Dermis blood vessel endothelial cell (primary cell): ENCODE measurements around the gene MAPT. TPM values are rescaled to one million over a fixed set of nuclear protein-coding genes. Genes with fewer than 3 reads are reported as not detected.
"Not testable (repeated sequence)": the region's sequence is repeated elsewhere in the genome, so short reads cannot be mapped to it uniquely, and the experiment has no call there.

ENCODE experiments used
- DNase-seq: peaks from one replicate; pipeline ENCODE4 v3.0.0; 2010
- total RNA-seq: library from RNA; depleted of rRNA; stranded (reverse); fragments of >200 nt; gene quantifications from 2 replicates; pipeline ENCODE4 v1.2.3, GENCODE V29; 2014

Gene MAPT
- total RNA-seq, 1 donor from 2014 or later, result under 0.01 TPM

DNA sequence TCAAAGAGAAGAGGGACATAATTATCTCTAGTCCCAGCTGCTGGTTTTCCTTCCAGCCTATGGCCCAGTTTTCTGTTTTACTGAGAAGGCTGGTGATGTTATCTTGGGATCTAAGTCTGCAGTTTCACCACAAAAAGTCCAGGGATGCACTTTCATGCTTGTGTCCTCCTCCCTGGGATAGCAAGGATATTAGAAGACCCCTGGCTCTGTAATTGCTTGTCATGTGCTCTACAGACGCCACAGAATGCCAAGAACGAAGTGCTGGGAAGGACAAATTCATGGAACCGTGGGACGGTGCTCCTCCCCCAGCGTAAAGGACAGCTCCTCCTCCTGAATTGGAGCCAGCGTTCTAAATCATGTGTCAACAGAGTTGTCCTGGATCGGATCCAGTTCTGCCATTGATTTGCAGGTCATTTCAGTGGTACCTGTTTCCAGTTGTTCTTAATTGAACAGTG lies 8.6 kb downstream of the MAPT start:
- no peak for DNase-seq

DNA sequence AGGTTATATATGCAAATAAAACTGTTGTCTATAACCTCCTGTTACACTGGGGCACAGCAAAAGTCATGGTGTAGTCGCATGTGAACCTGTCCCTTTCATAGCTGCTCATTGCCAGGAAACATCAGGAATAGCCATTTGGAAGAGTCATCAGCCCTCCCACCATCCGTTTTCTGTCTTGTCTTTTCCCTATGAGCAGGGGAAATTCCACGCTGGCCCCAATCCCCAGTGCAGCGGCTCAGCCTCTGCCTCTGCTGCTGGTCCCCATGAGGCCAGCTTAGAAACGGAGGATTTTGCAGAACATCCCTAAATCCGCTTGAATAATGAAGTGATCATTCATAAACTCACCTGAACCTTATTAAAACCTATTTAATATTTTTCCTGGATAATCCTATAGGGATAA lies 10.5 kb downstream of the MAPT start:
- no peak for DNase-seq

DNA sequence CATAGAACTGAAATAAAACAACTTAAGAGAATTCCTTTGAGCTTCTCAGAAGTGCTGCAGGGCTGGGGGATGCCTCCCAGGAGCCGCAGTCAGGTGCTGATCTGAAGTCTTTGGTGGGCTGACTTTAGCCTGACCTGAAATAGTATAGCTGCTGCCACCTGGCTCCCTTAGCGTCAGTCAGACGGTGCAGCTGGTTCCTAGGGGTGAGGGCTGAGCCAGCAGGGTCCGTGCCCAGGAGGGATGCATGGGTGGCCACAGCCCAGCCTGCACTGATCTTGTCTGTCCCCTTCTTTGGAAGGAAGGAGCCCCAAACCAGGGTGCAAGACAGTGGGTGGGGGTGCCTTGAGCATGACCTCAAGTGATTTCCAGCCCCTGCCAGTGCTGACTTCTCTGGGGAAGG lies 11.5 kb downstream of the MAPT start:
- DNase-seq, result no peak

DNA sequence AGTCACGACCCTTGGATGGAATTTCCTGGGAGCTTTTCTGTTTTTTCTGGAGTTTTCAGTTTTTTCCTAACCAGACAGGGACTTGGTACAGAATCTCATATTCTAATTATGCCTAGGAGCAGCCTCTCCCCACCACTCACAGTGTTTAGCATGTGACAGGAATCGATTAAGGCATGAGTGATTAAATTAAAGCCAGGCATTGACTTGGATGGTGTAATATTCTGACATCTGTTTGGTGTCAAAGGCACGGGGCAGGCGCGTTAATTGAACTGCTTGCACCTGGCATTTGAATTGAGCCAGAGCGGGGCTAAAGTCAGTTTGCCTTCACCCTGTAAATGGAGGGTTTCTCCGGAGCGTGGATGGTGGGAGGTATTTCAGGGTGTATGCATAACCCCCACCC lies 11.9 kb downstream of the MAPT start:
- no peak for DNase-seq

DNA sequence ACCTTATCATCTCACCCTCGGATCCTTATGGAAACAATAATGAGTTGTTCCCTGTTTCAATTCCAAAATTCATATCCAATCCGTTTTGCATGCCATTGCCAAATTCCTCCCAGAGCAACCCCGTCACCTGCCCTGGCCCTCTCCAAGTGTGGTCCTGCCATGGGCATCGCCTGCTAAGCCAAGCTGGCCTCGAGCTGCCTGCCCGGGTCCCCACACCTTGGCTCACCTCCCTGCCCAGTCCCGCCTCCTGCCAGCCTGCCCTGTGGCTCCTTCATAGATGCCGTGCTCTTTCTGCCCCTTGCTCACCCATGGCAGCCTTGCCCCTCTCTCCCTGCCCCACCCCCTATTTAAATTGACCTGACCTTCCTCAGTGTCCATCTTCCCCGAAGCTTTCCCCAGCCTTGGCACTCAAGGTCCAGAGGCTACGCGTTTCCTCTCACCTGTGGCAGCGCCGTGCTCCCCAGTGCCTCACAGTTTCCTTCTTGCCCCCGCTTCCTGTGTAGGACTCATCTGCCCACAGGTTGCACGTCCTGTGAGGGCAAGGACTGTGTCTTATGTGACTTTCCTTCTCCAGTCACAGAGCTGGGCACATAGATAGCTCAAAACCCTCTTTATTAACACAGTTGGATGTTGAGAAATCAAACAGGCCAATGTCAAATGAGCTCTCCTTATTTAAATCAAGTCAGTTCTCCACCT lies 12.7 kb downstream of the MAPT start:
- DNase-seq, result no peak

DNA sequence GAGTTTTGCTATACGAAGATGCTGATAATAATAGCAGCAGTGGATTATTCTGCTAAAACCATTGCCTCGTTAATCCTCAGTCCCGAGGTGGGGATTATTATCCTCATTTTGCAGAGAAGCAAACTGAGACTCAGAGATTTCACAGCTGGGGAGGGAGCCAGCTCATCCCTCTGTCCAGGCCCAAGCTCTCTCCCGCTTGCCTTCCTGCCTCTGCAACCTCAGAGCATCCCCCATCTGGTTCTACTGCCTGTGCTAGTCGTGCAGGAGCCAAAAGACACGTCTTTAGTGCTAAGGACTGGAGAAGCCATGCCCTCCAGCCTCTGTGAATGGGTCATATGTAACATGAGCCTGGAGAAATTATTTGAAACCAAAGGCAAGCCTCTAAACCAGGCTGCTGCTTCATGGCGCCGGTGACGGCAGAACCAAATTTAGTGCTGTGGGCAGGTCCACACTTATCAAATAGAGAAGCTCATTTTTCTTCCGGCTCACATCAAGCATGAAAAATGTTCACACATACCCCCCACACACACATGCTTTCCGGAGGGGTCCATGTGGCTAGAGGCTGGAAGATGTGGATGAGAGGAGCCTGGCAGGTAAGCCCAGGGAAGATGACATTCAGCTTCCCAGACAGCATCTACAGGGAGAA lies 13.5 kb downstream of the MAPT start:
- DNase-seq, result no peak

DNA sequence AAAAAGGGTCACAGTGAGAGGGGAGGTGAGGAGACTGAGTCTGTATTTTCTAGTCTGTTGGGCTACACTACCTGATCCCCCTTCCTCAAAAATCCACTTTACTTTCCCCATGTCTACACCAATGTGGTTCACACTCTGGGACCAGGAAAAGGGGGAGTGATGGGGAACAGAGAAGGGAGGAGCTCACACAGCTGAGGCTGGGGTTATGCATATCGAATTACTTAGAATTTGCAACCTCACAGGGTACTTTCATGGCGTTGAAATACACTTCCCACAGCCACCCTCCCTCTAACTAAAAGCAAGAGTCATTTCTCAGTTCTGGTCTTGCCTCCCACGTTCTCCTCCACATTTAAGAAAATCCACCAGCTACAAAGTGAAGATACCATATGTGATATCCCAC lies 14.1 kb downstream of the MAPT start:
- no peak for DNase-seq

DNA sequence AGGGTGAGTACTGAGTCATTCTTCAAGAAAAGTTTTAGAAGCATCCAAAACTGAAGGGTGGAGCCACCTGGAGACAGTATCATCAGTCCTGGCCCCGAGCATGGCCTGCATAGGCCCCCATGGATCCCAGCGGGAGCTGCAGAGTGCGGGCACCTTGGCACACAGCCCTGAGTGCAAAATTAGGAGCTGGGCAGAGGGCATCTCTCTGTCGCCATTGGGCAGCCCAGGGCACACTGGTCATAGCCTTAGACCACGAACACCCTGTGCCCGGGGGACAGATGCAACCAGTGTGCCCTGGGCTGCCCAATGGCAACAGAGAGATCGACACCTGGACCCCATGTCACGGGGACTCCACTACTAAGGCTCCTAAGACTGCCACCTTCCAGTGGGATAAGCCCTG lies 14.6 kb downstream of the MAPT start:
- DNase-seq, result no peak

DNA sequence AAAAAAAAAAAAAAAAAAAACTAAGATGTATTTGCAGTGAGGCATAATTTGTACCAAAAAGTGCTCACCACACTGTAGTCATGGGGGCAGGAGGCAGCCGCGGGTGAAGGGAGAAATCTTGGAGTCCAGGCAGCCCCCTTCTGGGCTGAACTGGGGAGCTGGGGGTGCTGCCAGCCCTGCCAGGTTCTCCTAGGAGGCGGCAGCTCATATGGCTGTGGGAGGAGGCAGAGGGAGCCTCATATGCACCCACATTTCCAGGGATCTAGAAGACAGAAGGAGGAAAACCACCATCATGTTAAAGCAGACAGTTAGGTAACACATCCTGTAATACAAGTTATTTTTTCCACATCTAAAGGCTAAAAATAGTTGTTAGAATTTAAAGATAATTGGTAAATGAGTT lies 16.3 kb downstream of the MAPT start:
- DNase-seq, result no peak

DNA sequence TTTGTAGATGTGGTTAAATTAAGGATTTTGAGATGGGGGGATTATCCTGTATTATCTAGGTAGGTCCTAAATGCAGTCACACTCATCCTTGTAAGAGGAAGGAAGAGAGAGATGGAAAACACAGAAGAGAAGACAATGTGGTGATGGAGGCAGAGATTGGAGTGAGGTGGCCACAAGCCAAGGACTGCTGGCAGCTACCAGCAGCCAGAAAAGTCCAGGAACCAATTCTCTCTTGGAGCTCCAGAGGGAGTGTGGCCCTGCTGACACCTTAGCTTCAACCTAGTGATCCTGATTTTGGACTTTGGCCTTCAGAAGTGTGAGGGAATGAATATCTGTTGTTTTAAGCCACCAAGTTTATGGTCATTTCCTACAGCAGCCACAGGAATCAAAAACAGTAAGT lies 18.0 kb downstream of the MAPT start:
- DNase-seq, result no peak

DNA sequence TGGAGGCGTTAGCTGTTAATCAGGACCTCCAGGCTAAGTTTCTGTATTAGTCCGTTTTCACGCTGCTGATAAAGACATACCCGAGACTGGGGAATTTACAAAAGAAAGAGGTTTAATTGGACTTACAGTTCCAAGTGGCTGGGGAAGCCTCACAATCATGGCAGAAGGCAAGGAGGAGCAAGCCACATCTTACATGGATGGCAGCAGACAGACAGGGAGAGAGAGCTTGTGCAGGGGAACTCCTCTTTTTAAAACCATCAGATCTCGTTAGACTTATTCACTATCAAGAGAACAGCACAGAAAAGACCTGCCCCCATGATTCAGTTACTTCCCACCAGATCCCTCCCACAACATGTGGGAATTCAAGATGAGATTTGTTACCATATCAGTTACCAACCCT lies 18.7 kb downstream of the MAPT start:
- not testable (repeated sequence) for DNase-seq

DNA sequence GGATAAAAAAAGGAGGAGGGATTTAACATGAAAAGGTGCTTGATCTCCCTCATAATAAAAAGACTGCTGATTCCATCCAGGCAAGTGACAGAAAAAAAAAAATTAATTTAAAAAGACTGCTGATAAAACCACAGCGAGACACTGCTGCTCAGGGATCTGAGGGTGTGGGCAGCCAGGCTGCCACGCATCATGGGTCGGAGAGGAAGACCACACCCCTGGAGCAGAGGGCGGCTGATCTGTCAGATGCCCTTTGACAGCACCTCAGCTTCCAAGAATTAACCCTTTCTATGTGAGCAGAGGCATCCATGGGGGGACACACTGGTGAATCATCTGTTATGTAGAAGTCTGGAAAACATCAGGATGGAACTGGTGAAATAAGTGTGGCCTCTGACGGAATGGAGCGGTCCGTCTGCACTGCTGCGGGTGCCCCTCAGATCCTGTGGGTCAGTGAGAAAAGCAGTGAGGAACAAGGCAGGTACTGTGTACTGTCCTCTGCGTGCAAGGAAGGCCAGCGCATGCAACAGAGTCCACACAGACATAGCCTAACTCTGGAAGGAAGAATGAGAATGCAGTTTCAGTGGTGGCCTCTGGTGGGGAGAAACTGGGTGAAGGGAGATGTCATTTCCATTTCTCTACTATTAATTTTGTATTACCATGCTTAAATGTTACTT lies 19.8 kb downstream of the MAPT start:
- DNase-seq, result no peak

DNA sequence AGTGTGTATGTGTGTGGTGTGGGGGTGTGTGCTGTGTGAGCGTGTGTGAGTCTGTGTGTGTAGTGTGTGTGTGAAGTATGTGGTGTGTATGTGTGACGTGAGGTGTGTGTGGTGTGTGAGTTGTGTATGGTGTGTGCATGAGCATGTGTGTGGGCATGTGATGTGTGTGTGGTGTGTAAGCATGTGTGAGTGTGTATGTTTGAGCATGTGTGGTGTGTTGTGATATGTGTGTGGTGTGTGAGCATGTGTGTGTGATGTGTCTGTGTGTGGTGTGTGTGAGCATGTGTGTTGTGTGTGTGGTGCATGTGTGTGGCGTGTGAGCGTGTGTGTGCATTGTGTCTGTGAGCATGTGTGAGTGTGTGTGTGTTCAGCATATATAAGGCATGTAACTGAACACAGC lies 20.9 kb downstream of the MAPT start:
- DNase-seq, result no peak

DNA sequence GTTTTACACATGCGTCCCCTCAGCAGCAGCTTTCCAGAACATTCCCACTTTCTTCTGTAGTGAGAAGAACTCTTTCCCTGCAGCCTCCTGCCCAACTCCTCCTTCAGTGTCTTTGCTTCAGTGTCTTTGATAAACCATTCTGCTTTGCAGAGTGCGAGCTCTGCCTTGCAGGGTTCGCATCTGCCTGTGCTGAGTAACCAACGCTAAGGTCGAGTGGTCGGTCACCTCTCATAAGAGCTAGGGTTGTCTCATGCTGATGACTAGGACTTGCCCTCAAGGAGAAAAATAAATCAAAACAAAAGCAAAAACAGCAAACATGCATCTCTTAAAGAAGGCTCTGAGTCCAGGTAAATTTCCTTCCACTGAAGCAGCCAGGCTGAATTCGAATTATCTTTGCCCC lies 22.7 kb downstream of the MAPT start:
- no peak for DNase-seq

DNA sequence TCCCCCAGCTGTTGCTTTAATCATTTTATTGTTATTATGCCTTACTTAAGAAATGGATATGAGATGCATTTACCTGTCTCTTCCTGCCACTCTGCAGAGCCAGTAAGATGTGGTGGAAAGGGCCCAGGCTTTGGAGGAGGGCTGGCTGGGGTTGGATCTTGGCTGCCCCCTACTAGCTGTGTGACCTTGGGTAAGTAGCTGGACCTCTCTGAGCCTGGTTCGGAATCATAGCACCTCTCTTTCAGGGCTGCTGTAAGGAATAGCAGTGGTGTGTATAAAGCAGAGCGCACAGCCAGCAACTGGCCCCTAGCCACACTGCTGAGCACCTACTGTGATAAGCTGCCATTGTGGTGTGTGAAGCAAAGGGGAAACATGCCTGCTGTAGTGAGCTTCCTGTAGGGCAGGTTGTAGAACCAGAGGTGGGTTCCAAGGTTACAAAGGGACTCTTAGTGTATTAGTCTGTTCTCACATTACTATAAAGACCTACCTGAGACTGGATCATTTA lies 23.9 kb downstream of the MAPT start:
- DNase-seq, result no peak

DNA sequence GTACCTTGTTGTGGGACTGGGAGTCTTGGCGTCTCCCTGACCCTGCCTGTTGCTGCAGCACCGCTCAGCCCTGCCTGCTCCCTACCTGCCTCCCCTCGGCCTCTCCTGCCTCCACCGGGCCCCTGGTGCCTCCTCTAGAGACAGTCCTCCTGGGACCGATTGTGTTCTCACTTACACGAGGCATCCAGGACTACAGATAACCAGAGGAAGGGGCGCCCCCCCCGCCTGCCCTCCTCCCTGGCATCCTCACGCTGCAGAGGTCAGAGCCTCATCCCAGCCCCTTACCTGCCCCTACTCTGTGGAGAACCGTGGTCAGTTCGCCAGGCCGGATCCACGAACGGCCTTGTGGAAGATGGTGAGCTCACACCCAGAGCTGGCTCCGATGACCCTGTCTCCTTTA lies 24.8 kb downstream of the MAPT start:
- DNase-seq, result no peak

DNA sequence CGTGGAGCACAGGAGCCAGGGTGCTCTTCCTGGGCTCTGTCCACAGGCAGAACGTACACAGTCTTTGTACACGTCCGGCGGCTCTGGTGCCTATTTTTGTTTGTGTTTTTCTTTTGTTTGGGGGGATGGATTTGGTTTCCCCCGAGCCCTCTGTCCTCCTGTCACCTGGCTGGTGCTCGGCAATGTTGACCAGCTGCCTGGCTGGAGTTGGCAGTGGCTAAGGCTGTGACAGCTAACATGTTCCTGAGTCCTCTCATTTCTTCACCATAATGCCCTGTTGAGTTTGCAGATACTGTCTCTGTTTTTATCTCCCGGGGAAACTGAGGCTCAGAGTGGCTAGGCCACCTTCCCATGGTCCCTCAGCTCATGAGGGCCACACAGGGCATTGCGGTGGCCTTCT lies 25.7 kb downstream of the MAPT start:
- DNase-seq, result no peak

DNA sequence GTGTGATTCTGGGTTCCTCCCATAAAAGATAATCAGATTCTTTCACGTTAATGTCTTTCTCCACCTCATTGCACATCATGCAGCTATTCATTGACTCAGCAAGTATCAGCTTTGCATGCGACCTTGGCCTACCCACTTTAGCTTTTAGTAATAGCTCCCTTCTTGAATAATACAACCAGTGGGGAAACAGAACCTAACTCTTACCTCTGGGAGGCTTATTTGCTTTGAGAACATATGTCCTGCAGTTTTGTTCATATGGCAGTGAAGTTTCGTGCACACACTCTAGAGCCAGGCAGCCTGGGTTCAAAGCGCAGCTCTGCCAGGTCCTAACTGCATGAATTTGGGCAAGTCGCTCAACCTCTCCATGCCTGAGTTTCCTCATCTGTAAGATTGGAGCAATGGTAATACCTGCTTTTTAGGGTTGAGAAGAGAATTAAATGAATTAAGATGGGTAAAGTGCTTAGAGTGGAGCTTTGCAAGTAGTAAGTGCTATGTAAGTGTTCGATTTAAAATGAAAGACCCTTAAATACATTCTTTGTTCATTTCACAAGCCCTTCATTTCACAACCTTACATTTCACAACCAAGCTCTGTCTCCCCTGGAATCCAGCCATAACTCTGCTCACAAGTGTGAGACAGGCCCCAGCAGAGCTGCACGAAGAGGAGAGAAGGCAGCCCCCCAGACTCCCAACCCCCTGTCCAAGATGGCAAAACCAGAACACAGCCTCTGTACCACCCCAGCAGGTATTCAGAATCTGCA lies 29.3 kb downstream of the MAPT start:
- DNase-seq, result no peak

DNA sequence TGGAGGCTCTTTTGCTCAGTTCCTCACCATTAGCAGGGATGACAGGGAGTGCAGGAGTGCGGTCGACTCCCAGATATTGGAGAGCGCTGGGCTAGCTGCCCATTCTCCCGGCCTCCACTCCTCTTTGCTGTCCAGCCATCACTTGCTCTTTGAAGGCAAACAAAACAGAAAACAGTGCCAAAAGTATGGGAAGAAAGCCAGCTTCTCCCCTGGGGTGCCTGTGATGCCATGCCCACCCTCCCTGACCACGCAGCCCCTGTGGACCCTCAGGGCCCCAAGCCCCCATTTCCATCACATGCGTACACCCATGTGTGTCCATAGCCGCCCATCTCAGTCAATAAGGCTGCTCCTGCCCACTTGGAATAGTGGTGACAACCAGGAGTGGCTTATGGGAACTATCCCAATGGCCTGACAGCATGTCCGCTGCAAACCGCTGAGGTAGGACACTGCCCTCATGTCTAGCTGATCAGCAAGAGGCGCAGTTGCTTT lies 30.0 kb downstream of the MAPT start:
- DNase-seq, result no peak

DNA sequence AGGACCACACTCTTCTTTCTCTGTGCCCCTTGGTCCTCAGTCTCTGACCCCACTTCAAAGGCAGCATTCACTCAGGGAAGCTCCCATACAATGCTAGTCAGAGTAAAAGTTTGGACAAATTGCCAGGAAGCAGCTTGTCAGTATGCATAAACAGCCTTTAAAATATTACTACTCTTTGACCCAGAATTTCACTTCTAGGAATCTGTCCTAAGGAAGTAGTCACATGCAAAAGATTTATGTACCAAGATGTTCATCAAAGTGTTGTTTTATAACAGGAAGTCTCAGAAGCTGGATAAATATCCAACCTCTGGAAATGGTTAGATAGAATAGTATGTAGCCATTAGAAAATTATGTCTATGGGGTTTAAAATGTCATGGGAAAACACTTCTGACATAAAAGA lies 31.0 kb downstream of the MAPT start:
- no peak for DNase-seq

DNA sequence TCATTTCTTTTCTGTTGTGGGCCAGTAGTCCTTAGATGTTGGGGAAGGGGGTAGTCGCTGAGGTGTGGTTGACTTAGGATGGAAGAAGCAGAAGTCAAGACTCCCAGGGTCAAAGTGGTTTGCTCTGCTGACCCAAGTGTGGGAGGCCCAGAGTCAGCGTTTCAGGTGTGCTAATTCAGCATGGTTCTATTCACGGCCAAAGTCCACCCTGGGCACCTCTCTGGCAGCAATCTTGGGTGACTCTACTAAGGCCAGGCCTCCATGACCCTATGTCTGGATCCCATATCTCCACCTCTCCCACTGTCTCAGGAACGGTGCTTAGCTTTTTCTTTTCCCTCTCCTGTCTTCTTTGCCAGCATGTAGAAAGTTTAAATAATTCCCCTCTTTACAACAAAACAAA lies 32.9 kb downstream of the MAPT start:
- DNase-seq, result no peak

DNA sequence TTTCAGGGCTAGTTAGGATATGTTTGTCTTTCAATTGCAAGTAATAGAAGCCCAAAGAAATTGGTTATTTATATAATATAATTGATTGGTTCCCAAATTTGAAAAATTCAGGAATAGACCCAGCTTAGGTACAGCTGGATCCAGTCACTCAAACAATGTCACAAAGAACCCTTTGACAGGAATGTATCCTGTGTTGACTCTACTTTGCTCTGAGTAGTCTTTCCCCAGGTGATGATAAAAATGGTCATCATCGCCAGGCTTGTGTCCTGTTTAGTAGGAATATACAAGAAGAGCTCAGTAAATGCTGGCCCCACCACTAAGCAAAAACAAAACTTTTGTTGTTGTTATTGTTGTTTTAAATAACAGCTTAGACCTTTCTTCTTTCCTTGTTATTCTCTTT lies 35.0 kb downstream of the MAPT start:
- no peak for DNase-seq

DNA sequence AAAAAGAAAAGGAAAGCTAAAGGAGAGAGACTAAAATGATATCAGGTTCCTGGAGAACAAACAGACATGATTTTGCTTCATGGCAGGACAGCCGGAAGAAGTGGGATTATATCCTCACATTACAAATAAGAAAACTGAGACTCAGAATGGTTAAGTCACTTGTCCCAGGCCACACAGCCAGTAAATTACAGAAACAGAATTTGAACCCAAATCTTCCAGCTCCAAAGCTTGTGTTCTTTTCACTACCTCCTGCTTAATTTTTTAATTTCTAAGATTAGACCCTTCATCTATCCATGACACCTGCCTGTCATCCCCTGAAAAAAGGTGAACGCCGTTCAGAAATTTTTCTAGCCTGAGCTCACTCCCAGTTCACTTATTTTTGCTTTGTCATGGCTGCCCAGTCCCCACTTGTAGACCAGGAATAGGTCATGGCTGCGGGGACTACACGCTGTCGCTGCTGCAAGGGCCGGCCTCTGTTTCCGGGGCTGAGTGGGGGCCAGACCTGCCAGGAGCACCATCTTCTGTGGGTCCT lies 36.1 kb downstream of the MAPT start:
- no peak for DNase-seq
